A549 (cell line): ENCODE data around the gene NLRX1. TPM values are rescaled to one million over a fixed set of nuclear protein-coding genes. Genes with fewer than 3 reads are reported as not detected.

ENCODE experiments used
- ATAC-seq, 2 experiments: fragments of 200-7000 bp in 1 of 2; fragments of >200 bp in 1 of 2; cut with Nextera tagmentation in 1 of 2; cut with Tn5 transposase in 1 of 2; 3 replicates each; pipeline versions ENCODE4 v1.8.0 to v1.9.1; 2018 to 2020; ENCODE audit warnings: mild to moderate bottlenecking in 1 of 2, moderate library complexity in 1 of 2
- CTCF ChIA-PET: fragments of 300-600 bp; sonication (Branson Sonifier 250); formaldehyde crosslinking; extraction: SDS; loops from one replicate; lab custom pipeline; 2021; ENCODE audit warnings: antibody characterized with exemption, inconsistent platforms; lab: Yijun Ruan, JAX
- POLR2A ChIA-PET: fragments of 350-600 bp; formaldehyde crosslinking; extraction: SDS; loops from one replicate; lab custom pipeline; 2021; ENCODE audit warnings: antibody characterized with exemption, inconsistent platforms; lab: Yijun Ruan, JAX
- DNase-seq, 2 experiments: peaks; one replicate each; pipeline versions ENCODE4 v3.0.0 to v3.0.0-alpha.2; 2011 to 2016; ENCODE audit warnings: low read depth in 1 of 2, low spot score in 1 of 2
- FAIRE-seq: peaks from 2 replicates; lab custom pipeline; 2011; peaks lifted over from hg19 to GRCh38; lab: Jason Lieb, UNC
- H3K27ac ChIP-seq, 2 experiments: fragments of >200 bp; sonication (Bioruptor Twin); formaldehyde crosslinking; 3 replicates each; pipeline ENCODE4 v1.5.1; 2016 to 2017
- H3K4me1 ChIP-seq: fragments of >200 bp; sonication (Bioruptor Twin); formaldehyde crosslinking; 3 replicates; pipeline ENCODE4 v1.6.1; 2016
- H3K4me2 ChIP-seq: fragments of >200 bp; sonication (Bioruptor Twin); formaldehyde crosslinking; 3 replicates; pipeline ENCODE4 v1.6.1; 2016
- H3K4me3 ChIP-seq: fragments of >200 bp; sonication (Bioruptor Twin); formaldehyde crosslinking; 3 replicates; pipeline ENCODE4 v1.5.1; 2016
- H3K9me3 ChIP-seq: fragments of >200 bp; sonication (Bioruptor Twin); formaldehyde crosslinking; 3 replicates; pipeline ENCODE4 v1.6.1; 2016
- BHLHE40 ChIP-seq: IDR thresholded peaks from 2 replicates; pipeline ENCODE4 v1.6.1; 2012; ENCODE audit warnings: low read depth, low read length, inconsistent platforms
- CBX2 ChIP-seq: fragments of 200-600 bp; sonication (generic); IDR thresholded peaks from 2 replicates; pipeline ENCODE4 v1.6.1; 2016; ENCODE audit warnings: low read depth, mild to moderate bottlenecking, borderline replicate concordance
- CHD4 ChIP-seq: fragments of 200-600 bp; sonication (generic); IDR thresholded peaks from 2 replicates; pipeline ENCODE4 v1.6.1; 2016; ENCODE audit warnings: antibody characterized with exemption, mild to moderate bottlenecking, borderline replicate concordance
- CTCF ChIP-seq: fragments of >200 bp; sonication (Bioruptor Twin); formaldehyde crosslinking; IDR thresholded peaks from 3 replicates; pipeline ENCODE4 v1.5.1; 2016
- E2F6 ChIP-seq: IDR thresholded peaks from 2 replicates; pipeline ENCODE4 v1.6.1; 2012; ENCODE audit warnings: low read depth, borderline replicate concordance
- FOSB ChIP-seq: fragments of 250-450 bp; sonication (Bioruptor Pico); IDR thresholded peaks from 2 replicates; pipeline ENCODE4 v1.5.0; 2020; ENCODE audit warnings: mild to moderate bottlenecking, moderate library complexity
- FOSL2 ChIP-seq, 2 experiments: fragments of 450-650 bp in 1 of 2; fragments of >200 bp in 1 of 2; sonication (Bioruptor Twin) in 1 of 2; formaldehyde crosslinking; IDR thresholded peaks; 2 replicates each; pipeline versions ENCODE4 v1.5.0 to v1.6.1; 2016 to 2020; ENCODE audit warnings: mild to moderate bottlenecking in 1 of 2, moderate library complexity in 1 of 2
- HES2 ChIP-seq: fragments of >200 bp; sonication (Bioruptor Twin); formaldehyde crosslinking; IDR thresholded peaks from 2 replicates; pipeline ENCODE4 v1.6.1; 2016
- JUN ChIP-seq, 2 experiments: fragments of >200 bp; sonication (Bioruptor Twin); formaldehyde crosslinking; IDR thresholded peaks; 2 replicates in 1 of 2; 3 replicates in 1 of 2; pipeline ENCODE4 v1.6.1; 2016 to 2017
- KDM1A ChIP-seq: fragments of 200-600 bp; sonication (generic); IDR thresholded peaks from 2 replicates; pipeline ENCODE4 v1.6.1; 2016; ENCODE audit warnings: low read depth, mild to moderate bottlenecking
- MYC ChIP-seq: IDR thresholded peaks from 2 replicates; pipeline ENCODE4 v1.6.1; 2012; ENCODE audit warnings: mild to moderate bottlenecking, inconsistent platforms, low read length, improper control_type of control experiment, borderline replicate concordance
- POLR2AphosphoS2 ChIP-seq: conservative IDR thresholded peaks from 2 replicates; pipeline ENCODE4 v1.6.1; 2012; ENCODE audit warnings: low read length, improper control_type of control experiment, inconsistent platforms
- RAD21 ChIP-seq, 2 experiments: fragments of >200 bp in 1 of 2; sonication (Bioruptor Twin) in 1 of 2; formaldehyde crosslinking in 1 of 2; IDR thresholded peaks in 1 of 2; conservative IDR thresholded peaks in 1 of 2; 2 replicates in 1 of 2; 3 replicates in 1 of 2; pipeline ENCODE4 v1.6.1; 2012 to 2018; ENCODE audit warnings: inconsistent platforms in 1 of 2
- SMC3 ChIP-seq: fragments of >200 bp; sonication (Bioruptor Twin); formaldehyde crosslinking; IDR thresholded peaks from 3 replicates; pipeline ENCODE4 v1.6.1; 2018; ENCODE audit warnings: inconsistent platforms
- SREBF2 ChIP-seq: fragments of 450-650 bp; IDR thresholded peaks from 2 replicates; pipeline ENCODE4 v1.6.1; 2014; ENCODE audit warnings: mild to moderate bottlenecking, moderate library complexity
- ZFP36 ChIP-seq: fragments of 450-650 bp; IDR thresholded peaks from 2 replicates; pipeline ENCODE4 v1.6.1; 2014; ENCODE audit warnings: borderline replicate concordance; ENCODE audit not compliant: partially characterized antibody
- ZSCAN20 ChIP-seq: fragments of 250-450 bp; sonication (Bioruptor Pico); IDR thresholded peaks from 2 replicates; pipeline ENCODE4 v1.8.0; 2022; ENCODE audit warnings: mild to moderate bottlenecking, moderate library complexity
- WGBS: methylation state at CpG from one replicate; pipeline ENCODE4 v1.1.6; 2017; ENCODE audit errors: missing lambda C conversion rate; 5-methylcytosine and 5-hydroxymethylcytosine counted together
- polyA plus RNA-seq, 4 experiments: library from polyadenylated mRNA; depleted of rRNA in 3 of 4; stranded (reverse); fragments of >200 nt; fragmentation: RNase III in 1 of 4; extraction: RNeasy Plus Mini Kit Qiagen cat#74134 plus additional on column Dnase treatment in 1 of 4; gene quantifications; 2 replicates in 3 of 4; 3 replicates in 1 of 4; pipeline ENCODE4 v1.2.3, GENCODE V29; 2011 to 2017

The NLRX1 gene
- polyA plus RNA-seq, 2 of the 4 experiments (the other 2 are of a cell fraction) = 8.4 to 8.5 TPM

GRCh38 chr11:119121811-119122124, 46.8 kb upstream of the NLRX1 start:
- peak overlapping the region; percentile 80 to 86 for H3K27ac ChIP-seq
- TF ChIP-seq ZSCAN20 (CRISPR knock-in tag) (no peak), ZFP36 (no peak)
- TF ChIP-seq, all 56 proteins: peak for 0
- WGBS = 1% methylated on average over 13 of the region's 20 CpGs
- peaks cover 10% of the 10 kb centered on the region; the same call in 1 of the 3 replicates for H3K4me1 ChIP-seq
- no peak for DNase-seq
- peak overlapping the region; percentile 98 for H3K4me2 ChIP-seq
- ChIA-PET POLR2A (interaction anchor here (0.6 to 2.4 kb wide), 9 partner anchors 10 to 218 kb away, joined by 3 to 17 read pairs (median 5); partner anchors contain the start of genes C2CD2L, DPAGT1 and NLRX1), CTCF (interaction anchor here (1.1 to 2.1 kb wide), 3 partner anchors 9 to 19 kb away, joined by 3 to 7 read pairs (median 4); no protein-coding TSS in a partner anchor)
- H3K4me3 ChIP-seq = peak overlapping the region; percentile 94
- ATAC-seq = no peak; a peak in 1 of 6 replicates
- FAIRE-seq = no peak
- H3K9me3 ChIP-seq = no peaks in the 10 kb centered on the region

- H3K27ac ChIP-seq = no peak overlapping the region
- POLR2A ChIA-PET = no interaction called here
- no peak for FAIRE-seq
Measured at GRCh38 chr11:119125821-119126220, 42.7 kb upstream of the NLRX1 start.

GRCh38 chr11:119126675-119127268, 41.8 kb upstream of the NLRX1 start:
- H3K9me3 ChIP-seq = no peaks in the 10 kb centered on the region
- no peak overlapping the region for H3K4me3 ChIP-seq
- TF ChIP-seq JUN (IDR thresholded peaks at IDR 0.05) (no peak), CTCF (no peak)
- CTCF ChIA-PET = interaction anchor here (0.6 to 1.1 kb wide), 3 partner anchors 8 to 71 kb away, joined by 3 to 7 read pairs (median 3); no protein-coding TSS in a partner anchor
- no peak overlapping the region for H3K27ac ChIP-seq
- ATAC-seq (no peak), FAIRE-seq (no peak), DNase-seq (no peak)
- WGBS = 76% methylated on average over 5 of the region's 5 CpGs
- peaks cover 5% of the 10 kb centered on the region; the same call in 1 of the 3 replicates for H3K4me1 ChIP-seq
- POLR2A ChIA-PET = no interaction called here
- H3K4me2 ChIP-seq = no peak overlapping the region

More at GRCh38 chr11:119125821-119126220, 42.7 kb upstream of the NLRX1 start:
- H3K4me2 ChIP-seq = no peak overlapping the region
- TF ChIP-seq ZFP36 (no peak), CTCF (no peak), FOSB (CRISPR knock-in tag) (no peak), RAD21 (conservative IDR thresholded peaks at IDR 0.05 in 1 of 2, IDR thresholded peaks at IDR 0.05 in 1 of 2) (no peak), HES2 (no peak), MYC (no peak), FOSL2 (IDR thresholded peaks at IDR 0.05) (no peak), FOSL2 (CRISPR knock-in tag; IDR thresholded peaks at IDR 0.05) (no peak), SREBF2 (no peak), BHLHE40 (no peak), CBX2 (no peak), POLR2AphosphoS2 (no peak), SMC3 (no peak), KDM1A (no peak), CHD4 (no peak), E2F6 (no peak)
- 87% methylated on average over 6 of the region's 6 CpGs for WGBS
- H3K4me3 ChIP-seq = no peak overlapping the region
- ATAC-seq (no peak), DNase-seq (no peak)
- H3K4me1 ChIP-seq = peaks cover 5% of the 10 kb centered on the region; the same call in 1 of the 3 replicates
- no peaks in the 10 kb centered on the region for H3K9me3 ChIP-seq
- CTCF ChIA-PET = interaction anchor here (0.9 to 1.0 kb wide), 2 partner anchors 9 to 14 kb away, joined by 3 read pairs; no protein-coding TSS in a partner anchor
